ENCODE measurements around the gene ANKRD13D. TPM values are rescaled to one million over a fixed set of nuclear protein-coding genes. Genes with fewer than 3 reads are reported as not detected.

The ANKRD13D gene
- total RNA-seq, 1 donor from 2014 or later, result 198 TPM

DNA sequence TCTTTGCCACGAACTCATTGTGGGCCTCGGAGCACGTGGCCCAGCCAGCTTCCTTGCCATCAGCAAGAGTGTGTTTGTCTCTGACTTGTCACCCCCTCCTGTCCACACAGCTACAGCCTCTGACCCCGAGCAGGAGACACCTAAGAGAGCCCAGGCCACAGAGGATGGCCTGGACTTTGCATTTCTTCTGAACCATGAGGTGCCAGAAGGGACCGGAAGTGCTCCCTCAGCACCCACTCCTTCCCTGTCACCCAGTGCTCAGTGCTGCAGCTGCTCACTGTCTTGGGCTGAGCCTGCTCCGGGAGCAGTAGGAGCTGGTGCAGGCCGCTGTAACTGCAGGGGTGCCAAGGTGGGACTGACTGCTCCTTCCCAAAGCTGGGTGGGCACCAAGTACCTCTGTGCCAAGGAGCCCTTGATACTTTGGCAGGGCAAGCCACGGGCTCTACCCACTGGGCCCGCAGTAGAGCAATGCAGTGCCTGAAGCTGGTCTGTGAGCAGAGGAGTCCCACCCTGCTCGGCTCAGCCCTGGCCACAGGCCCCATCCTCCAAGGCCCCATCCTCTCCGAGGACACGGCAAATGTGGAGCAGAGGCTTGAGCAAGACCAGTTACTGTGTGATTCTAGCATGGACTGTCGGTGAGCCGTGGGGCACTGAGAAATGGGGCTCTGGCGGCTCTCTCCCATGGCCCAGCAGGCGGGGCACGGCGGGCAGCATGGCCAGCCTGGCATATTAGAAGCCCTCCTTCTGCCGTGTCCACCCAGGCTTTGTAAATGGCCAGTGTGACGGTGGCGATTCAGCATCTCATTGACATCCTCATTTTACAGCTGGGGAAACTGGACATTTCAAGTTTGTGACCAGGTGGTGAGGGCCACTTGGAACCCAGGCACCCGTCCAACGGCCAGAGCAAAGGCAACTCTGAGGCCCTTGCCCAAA, 16.5 kb upstream of the ANKRD13D start:
- intact Hi-C loops (cut with micrococcal nuclease), result no loop called here

DNA sequence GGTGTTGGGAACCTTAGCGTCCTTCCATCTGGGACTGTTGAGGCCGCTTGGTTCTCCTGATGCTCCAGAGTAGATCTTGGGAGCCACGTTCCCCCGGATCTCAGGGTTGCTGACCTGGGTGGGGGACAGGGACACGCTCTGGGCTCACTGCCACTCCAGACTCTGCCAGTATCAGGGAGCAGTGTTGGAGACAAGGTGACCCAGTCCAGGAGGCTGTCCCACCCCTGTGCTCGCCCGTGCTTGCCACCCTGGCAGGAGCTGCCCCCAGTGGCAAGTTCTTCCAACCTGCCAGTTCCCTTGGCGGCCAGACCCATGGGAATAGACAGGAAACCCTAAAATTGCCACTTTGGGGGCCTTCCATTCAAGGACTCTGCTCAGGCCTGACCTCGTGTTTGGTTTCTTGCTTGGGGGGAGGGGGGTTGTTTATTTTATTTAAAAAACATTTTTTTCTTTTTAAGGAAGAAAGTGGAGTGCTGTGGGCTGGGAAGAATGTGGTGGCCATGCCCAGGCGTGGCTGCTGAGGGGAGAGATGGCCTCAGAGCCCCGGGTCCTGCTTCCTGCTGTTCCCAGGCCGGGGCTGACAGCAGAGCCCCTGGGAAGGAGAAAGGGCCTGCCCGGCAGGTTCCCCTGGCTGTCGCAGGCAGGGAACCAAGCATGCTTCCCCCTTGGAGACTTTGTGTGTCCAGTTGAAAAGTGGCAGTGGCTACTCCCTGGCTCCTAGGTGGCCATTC, 15.7 kb upstream of the ANKRD13D start:
- intact Hi-C loops (cut with micrococcal nuclease), result no loop called here

DNA sequence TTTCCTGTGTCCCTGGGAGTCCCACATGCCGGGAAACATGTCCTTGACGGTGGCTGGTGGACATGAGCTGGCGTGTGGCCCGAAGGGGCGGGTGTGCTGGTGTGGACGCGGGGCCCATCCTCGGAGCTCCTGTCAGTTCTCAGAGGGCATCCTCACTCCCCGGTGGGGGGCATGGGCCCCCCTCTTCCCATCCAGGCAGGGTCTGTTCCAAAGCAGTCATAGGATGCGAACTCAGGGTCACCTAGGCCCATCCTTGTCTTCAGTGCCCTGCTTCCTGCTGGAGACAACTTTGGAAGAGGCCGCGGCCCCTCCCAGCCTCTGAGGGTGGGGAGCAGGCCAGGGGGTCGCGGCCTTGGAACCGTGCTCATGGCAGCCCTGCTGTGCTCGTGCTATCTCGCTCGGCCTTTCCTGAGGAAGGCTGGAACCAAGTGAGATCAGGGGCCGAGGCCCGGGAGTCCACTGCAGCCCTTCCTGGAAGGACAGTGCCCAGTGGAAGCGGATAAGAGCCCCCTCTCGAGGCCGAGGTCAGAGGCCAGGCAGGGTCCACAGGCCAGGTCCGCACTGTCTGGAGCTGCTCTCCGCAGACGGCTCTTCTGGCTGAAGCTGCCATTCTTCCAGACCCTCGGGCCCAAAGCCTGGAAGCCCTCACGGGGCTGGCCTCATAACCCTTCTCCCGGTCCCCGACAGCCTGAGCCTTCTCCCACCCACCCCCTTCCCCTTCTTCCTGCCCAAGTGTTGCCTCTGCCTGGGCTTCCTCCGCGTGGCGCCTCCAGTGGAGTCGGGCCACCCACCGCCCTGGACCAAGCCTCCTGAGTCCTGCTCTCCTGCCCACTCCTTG, 14.1 kb upstream of the ANKRD13D start:
- intact Hi-C loops (cut with micrococcal nuclease), result loop anchor here (5.0 kb wide), 1 partner anchor 207 kb away; the partner anchor contains the start of gene AIP

DNA sequence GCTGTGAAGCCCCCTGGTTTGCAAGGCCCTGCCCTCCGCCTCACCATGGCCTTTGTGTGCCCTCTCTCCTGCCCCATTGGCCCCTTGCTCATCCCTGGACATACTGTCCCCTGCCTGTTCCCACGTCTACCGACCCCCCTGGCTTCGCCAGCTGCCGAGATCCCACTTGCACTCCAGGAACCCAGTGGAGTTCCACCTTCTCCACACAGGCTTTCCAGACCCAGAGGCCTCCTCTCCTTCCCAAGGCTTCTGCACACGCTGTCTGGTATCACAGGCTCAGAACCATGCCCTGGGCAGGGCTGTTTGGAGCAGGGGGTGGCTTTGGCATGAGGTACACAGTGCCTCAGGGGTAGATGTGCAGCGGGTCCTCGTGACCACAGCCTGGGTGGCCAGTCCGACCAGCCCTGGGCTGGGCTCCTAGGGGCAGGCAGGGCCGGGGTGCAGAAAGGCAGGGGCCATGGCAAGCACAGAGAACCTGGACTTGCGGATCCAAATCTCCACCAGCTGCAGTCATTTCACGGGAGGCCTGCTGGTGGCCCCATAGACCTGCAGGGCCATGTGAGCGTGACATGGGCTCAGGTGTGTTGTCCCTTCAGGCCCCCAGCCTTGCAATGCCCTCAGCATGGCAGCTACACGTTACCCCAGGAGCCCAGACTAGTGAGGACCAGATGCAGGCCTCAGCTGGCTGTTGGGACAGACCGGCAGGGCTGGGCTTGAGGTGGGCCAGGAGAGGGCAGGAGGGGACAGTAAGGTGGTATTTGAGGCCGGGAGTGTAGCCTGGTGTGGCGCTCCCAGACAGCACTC, 13.3 kb upstream of the ANKRD13D start:
- intact Hi-C loops (cut with micrococcal nuclease), result loop anchor here (5.0 kb wide), 1 partner anchor 206 kb away; the partner anchor contains the start of gene AIP

DNA sequence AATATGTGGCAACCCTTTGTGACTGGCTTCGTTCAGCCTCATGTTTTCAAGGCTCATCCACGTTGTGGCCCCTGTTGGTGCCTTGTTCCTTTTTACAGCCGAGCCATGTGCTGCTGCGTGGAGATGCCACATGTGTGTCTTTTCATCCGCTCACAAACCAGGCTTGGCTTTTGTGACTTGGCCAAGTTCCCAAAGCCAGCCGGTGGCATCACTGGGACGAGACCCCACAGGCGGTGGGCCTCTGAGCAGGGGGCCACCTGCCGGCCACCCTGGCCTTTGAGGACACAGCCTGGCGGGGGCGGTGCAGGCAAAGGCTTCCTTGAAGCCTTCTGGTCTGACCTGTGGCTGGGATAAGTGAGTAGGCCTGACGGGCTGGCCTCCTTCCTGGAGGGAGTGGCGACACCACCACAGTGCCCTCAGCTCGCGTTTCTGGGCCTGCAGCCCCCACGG, 12.3 kb upstream of the ANKRD13D start:
- intact Hi-C loops (cut with micrococcal nuclease), result loop anchor here (1.0 to 5.0 kb wide), 5 partner anchors 9 to 205 kb away; partner anchors contain the start of gene AIP

DNA sequence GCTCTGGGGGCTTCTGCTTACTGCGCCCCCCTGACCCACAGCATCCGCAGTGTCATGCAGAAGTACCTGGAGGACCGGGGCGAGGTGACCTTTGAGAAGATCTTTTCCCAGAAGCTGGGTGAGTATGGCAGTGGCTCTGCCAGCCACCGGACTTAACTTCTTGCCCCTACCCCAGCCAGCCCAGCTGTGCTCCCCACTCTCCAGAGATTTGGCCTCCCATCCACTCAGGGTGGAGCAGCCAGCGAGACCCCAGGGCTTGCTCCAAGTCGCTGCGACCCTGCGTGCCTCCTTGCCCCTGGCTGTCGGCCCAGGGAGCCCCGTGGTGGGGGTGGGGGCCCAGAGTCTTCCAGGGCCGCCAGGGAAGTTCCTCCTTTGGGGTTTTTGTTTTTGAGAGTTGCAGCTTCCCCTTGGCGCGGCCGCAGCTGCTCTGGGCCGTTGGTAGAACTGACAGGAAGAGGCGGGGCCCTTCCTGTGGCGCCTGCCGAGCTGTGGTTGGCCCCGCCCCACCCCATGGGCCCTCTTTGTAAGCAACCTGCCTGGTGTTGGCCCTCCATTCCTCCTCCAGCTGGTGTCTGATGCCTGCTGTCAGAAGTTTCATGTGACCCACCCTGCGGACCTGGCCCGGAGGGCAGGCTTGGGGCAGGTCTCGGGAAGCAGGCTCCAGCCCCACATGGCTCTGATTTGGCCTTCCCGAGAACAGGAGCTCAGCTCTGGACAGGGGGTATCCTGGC, 11.7 kb upstream of the ANKRD13D start:
- intact Hi-C loops (cut with micrococcal nuclease), result loop anchor here (1.0 to 5.0 kb wide), 5 partner anchors 9 to 205 kb away; partner anchors contain the start of gene AIP

DNA sequence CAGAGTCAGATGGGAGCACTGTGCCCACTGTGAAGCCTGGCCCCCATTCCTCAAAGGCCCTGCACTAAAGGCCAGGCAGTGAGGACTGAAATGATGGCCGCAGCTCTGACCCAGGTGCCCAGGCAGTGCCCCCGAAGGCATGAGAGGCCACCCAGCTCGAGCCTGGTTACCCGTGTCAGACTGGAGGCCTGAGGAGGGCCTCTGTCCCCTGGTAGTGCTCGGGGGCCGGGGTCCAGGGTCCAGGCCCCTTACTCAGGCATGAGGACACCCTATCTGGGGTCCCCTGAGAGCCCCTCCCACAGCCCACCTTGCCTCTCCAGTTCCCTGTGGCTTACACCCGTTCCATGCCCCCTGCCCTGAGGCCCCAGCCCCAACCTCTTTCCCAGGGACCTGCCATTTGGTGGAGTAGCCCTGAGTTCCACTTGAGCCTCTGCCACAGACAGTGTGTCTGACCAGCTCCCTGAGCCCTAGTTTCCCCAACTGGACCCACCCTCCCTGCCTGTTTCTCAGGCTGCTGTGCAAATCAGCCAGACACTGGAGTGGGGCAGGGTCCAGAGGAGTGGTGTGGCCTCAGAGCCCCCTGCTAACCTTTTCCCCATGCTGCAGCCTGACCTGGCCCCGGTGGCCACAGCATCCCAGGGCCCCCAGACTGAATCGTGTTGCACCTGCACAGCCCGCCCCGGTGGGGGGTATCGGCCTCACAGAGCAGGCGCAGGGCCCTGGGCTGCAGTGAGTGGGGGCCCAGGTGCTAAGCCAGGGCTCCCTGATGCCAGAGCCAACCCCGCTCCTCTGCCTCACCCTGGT, 10.8 kb upstream of the ANKRD13D start:
- intact Hi-C loops (cut with micrococcal nuclease), result loop anchor here (5.0 kb wide), 1 partner anchor 204 kb away; the partner anchor contains the start of gene AIP

DNA sequence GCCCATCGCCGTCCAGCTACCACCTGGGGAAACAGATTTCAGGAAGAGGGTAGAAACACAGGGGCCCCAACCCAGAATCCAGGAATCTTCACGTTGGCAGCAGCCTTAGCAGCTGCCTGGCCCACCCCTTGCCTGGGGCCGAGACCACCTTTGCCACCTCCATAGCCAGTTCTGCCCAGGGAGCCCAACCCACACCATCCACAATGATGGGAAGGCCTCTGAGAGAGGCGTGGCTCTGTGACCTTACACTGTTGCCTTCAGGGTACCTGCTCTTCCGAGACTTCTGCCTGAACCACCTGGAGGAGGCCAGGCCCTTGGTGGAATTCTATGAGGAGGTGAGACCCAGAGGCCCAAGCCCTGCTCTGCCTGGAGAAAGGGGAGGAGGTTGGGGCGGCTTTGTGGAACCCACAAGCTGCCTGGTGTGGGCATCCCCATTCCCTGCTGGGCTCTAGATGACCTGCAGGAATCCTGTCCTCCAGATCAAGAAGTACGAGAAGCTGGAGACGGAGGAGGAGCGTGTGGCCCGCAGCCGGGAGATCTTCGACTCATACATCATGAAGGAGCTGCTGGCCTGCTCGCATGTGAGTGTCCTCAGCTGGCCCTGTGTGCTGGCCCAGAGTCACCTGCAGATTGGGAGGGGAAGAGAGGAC, 10.0 kb upstream of the ANKRD13D start:
- intact Hi-C loops (cut with micrococcal nuclease), result loop anchor here (5.0 kb wide), 1 partner anchor 203 kb away; the partner anchor contains the start of gene AIP

DNA sequence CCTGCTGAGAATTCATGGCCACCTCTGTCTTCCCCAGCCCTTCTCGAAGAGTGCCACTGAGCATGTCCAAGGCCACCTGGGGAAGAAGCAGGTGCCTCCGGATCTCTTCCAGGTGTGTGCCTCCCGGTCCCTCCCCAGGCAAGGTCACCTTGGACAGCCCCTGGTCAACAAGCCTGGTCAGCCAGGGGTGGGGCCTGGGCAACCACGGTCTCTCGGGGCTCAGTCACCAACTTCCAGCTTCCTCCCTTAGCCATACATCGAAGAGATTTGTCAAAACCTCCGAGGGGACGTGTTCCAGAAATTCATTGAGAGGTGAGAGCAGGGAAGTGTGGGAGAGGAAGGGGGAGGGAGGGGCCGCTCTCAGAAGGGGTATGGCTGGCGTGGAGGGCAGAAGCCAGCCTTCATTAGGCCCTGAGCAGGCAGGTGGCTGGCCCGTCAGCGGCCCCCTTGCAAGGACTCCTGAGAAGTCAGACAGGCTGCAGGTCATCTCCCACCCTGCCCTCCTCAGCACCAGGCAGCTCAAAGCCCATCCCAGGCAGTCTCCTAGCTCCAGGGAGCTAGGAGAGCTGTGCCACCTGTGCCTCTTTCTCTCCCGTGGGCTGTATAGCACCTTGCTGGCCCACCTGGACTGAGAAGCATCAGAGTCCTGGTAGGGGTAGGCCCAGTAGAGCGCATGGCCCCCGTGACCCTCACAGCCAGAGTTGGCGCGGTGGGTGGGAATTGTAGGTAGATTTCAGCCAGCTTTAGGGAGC, 9.3 kb upstream of the ANKRD13D start:
- intact Hi-C loops (cut with micrococcal nuclease), result loop anchor here (5.0 kb wide), 1 partner anchor 203 kb away; the partner anchor contains the start of gene AIP

DNA sequence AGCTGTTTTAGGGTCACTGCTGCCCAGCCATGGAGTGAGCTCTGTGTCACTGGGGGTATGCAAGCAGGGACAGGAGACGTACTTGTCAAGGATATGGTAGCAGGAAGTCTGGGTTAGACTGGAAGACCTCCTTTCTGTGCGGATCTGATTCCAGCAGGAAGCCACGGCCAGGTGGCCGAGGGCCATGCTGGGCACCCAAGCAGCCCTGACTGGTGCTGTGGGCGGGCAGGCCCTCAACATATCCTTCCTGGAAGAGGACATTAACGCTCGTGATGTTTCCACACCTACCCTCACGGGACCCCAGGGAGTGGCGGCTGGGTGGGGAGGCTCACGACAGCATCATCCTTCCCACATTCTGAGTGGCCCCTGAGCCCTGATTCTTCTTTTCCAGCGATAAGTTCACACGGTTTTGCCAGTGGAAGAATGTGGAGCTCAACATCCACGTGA, 8.7 kb upstream of the ANKRD13D start:
- intact Hi-C loops (cut with micrococcal nuclease), result no loop called here

DNA sequence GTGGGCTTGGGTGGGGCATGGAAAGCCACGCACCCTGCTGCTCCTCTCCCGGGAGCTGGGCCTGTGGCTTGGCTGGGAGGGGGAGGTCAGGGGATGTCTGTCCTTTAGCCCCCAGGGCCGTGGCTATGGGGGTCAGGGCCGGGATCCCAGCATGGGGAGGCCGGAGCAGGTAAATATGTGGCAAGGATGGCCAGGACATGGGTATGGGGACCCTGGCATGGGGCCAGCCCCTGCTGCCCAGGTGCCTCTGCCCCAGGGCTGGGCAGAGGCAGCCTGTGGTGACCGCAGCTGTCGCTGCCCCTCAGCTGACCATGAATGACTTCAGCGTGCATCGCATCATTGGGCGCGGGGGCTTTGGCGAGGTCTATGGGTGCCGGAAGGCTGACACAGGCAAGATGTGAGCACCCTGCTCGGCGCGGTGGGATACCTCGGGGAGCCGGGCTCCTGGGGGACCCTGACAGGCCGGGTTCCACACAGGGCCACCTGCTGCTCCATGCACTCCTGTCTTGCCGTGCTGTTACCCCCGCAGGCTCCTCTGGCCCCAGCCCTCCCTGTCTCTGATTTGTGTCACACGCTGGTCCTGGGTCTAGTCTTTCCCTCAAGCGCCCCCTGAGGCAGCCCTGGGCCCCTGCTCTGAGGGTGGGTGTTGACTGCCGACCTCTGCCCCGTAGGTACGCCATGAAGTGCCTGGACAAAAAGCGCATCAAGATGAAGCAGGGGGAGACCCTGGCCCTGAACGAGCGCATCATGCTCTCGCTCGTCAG, 8.1 kb upstream of the ANKRD13D start:
- intact Hi-C loops (cut with micrococcal nuclease), result no loop called here

DNA sequence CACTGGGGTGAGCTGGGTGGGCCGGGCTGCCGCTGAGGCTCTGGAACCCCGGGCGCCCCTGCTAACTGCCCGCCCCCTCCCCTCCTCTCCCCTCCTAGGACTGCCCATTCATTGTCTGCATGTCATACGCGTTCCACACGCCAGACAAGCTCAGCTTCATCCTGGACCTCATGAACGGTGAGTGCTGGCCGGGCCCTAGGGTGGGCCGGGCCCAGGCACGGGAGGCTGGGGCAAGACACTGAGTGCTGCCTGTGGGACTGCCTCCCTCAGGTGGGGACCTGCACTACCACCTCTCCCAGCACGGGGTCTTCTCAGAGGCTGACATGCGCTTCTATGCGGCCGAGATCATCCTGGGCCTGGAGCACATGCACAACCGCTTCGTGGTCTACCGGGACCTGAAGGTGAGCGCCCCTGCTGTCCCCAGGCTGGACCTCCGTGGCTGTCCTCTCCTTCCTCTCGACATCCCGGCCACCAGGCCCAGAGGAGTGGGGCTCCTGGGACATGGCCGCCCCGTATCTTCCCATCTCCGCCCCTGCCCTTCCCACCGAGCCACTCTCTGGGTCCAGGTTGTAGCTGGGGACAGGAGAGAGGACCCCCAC, 7.5 kb upstream of the ANKRD13D start:
- intact Hi-C loops (cut with micrococcal nuclease), result no loop called here

DNA sequence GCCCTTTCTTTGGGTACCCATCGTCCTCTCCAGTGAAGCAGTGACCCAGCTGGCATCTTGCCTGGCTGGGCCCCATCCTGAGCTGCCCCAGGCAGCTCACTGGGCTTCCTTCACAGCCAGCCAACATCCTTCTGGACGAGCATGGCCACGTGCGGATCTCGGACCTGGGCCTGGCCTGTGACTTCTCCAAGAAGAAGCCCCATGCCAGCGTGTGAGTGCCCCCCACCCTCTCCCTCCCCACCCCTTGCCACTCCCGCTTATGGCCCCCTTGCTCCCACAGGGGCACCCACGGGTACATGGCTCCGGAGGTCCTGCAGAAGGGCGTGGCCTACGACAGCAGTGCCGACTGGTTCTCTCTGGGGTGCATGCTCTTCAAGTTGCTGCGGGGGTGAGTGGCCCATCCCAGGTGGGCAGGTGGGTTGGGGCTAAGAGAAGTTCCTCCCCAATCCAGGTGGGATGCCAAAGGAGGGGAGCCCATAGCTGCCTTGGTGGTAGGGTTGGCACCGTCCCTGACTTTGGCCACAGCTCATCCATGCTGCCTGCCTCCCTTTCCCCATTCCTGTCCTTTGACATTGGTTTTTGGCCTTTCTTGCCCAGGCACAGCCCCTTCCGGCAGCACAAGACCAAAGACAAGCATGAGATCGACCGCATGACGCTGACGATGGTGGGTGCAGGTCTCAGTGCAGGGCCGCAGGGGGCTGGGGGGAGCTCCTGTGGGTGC, 6.8 kb upstream of the ANKRD13D start:
- intact Hi-C loops (cut with micrococcal nuclease), result no loop called here

DNA sequence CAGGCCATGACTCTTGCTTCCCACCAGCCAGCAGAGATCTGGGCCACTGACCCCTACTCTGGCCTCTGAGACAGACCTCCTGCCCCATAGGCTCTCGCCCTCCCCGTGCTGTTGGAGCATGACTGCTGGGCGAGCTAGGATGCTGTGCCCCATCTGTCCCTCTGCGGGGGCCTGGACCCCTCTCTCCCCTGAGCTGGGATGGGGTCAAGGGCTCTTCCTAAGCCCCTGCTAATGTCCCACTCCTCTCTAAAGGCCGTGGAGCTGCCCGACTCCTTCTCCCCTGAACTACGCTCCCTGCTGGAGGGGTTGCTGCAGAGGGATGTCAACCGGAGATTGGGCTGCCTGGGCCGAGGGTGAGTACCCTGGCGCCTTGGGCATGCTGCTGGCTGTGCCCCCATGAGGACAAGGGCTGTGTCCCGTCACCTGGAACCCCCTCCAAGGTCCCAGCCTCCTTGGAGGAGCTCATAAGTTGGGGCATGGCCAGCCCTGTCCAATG, 6.2 kb upstream of the ANKRD13D start:
- intact Hi-C loops (cut with micrococcal nuclease), result no loop called here

DNA sequence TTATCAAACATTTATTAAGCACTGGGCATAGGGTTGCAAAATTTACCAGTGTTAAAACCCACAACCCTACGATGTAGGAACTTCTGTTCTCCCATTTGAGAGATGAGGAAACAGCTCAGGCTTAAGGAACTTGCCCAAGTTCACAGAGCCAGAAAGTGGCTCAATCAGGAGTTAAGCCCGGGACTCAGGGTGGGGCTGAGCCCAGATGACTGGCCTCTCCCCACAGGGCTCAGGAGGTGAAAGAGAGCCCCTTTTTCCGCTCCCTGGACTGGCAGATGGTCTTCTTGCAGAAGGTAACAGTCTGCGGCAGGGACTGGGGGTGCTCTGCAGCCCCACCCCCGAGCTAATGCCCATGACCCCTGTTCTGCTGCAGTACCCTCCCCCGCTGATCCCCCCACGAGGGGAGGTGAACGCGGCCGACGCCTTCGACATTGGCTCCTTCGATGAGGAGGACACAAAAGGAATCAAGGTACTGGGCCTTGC, 5.6 kb upstream of the ANKRD13D start:
- intact Hi-C loops (cut with micrococcal nuclease), result no loop called here
